ENCODE data around the gene RNF113B. TPM values are rescaled to one million over a fixed set of nuclear protein-coding genes. Genes with fewer than 3 reads are reported as not detected.

Gene RNF113B
- total and polyA plus RNA-seq, 2 of the 13 experiments (the other 11 are each of a cell fraction or from before 2014, with no cell fraction given), result not detected

GRCh38 chr13:98172590-98173422 is 4.3 kb downstream of the RNF113B start:
- DNase-seq (ENCODE audit: low spot score) (no peak), FAIRE-seq (no peak), ATAC-seq (no peak)
- POLR2A ChIA-PET, result interaction anchor here (0.9 to 1.8 kb wide), 6 partner anchors 27 to 101 kb away, joined by 3 to 5 read pairs (median 4); no protein-coding TSS in a partner anchor
- Histone ChIP-seq H3K79me2 (ENCODE audit: insufficient read depth, low read length) (peaks cover 97% of the 10 kb centered on the region), H3K9me3 (ENCODE audit: low read length) (no peaks in the 10 kb centered on the region), H3K4me1 (ENCODE audit: insufficient read depth, low read length) (peaks cover 69% of the 10 kb centered on the region), H2AFZ (ENCODE audit: low read length) (no peak overlapping the region), H4K20me1 (ENCODE audit: insufficient read depth, low read length) (peaks cover 75% of the 10 kb centered on the region), H3K27me3 (ENCODE audit: control insufficient read depth in 1 of 2, insufficient read depth in 2 of 2, low read length in 2 of 2) (no peaks in the 10 kb centered on the region), H3K4me3 (replicated peaks in 1 of 3; ENCODE audit: insufficient read depth in 1 of 3, low read depth in 2 of 3, low read length in 3 of 3) (no peak overlapping the region), H3K9ac (ENCODE audit: insufficient read depth, low read depth, low read length) (peak overlapping the region; percentile 26; the same call in 1 of the 2 replicates), H3K27ac (ENCODE audit: extremely low read length, insufficient read depth, low read length) (peak overlapping the region; percentile 63), H3K4me2 (ENCODE audit: low read depth, low read length) (peak overlapping the region; percentile 43), H3K36me3 (replicated peaks in 1 of 2; ENCODE audit: control insufficient read depth in 1 of 2, insufficient read depth in 2 of 2, low read length in 2 of 2) (peaks cover 8 to 24% of the 10 kb centered on the region in 2 experiments)
- 0 out of 2 replicates have a peak, but pooled peaks have one; percentile 26 for TF ChIP-seq ZNF567 (CRISPR knock-in tag; IDR thresholded peaks at IDR 0.05; ENCODE audit: borderline replicate concordance)
- no peak for TF ChIP-seq ZNF460 (CRISPR knock-in tag; IDR thresholded peaks at IDR 0.05; ENCODE audit: borderline replicate concordance)
- 0 out of 2 replicates have a peak, but pooled peaks have one; percentile 22 for TF ChIP-seq MAFF (IDR thresholded peaks at IDR 0.05; ENCODE audit: low read depth, low read length)
- no peak for TF ChIP-seq HHEX (CRISPR knock-in tag; IDR thresholded peaks at IDR 0.05)
- peak; percentile 33 to 60; a peak in 3 of 4 replicates for TF ChIP-seq MAFK (conservative IDR thresholded peaks at IDR 0.05 in 1 of 2, IDR thresholded peaks at IDR 0.05 in 1 of 2; ENCODE audit: low read length in 2 of 2)
- 0 out of 2 replicates have a peak, but pooled peaks have one; percentile 46 for TF ChIP-seq ZFP82 (CRISPR knock-in tag; IDR thresholded peaks at IDR 0.05; ENCODE audit: borderline replicate concordance)
- CTCF ChIA-PET (ENCODE audit: low intra/inter-chr PET ratio, low total read pairs), result no interaction called here
- intact Hi-C loops (cut with micrococcal nuclease; ENCODE audit: unreplicated experiment) (loop anchor here (1.0 kb wide), 1 partner anchor 26 kb away; no protein-coding TSS in a partner anchor), in situ Hi-C loops (cut with HindIII; ENCODE audit: extremely low pct_ligation_motif_present, low pct_unique_long_range_greater_than_20kb) (no loop called here)
- 67% methylated on average over 7 of the region's 7 CpGs for WGBS (ENCODE audit: low lambda C conversion rate)
- BruUV-seq (replicated peaks), result no TSS peak
